H1 (cell line): ENCODE measurements around the gene HTR4. TPM values are rescaled to one million over a fixed set of nuclear protein-coding genes. Genes with fewer than 3 reads are reported as not detected.
A peak's percentile ranks its signal among the peaks of the same experiment; 100 is the strongest.

Experiments used
- CTCF ChIA-PET: fragments of 300-600 bp; sonication (Branson Sonifier 250); formaldehyde crosslinking; loops from one replicate; lab custom pipeline; 2021; ENCODE audit not compliant: partially characterized antibody; lab: Charles Lee
- POLR2A ChIA-PET: fragments of 300-600 bp; sonication (Branson Sonifier 250); formaldehyde crosslinking; loops from one replicate; lab custom pipeline; 2021; ENCODE audit warnings: inconsistent platforms; ENCODE audit not compliant: partially characterized antibody; lab: Charles Lee
- DNase-seq, 2 experiments: peaks; one replicate each; pipeline versions ENCODE4 v3.0.0 to v3.0.0-alpha.2; 2010 to 2022; ENCODE audit warnings: low spot score in 2 of 2, low read depth in 1 of 2, mixed read lengths in 1 of 2
- FAIRE-seq: peaks from 2 replicates; lab custom pipeline; 2011; peaks lifted over from hg19 to GRCh38; lab: Jason Lieb, UNC
- H2AFZ ChIP-seq: 2 replicates; pipeline ENCODE4 v1.8.1; 2012; ENCODE audit warnings: low read length, inconsistent platforms
- H2AK5ac ChIP-seq: 2 replicates; pipeline ENCODE4 v1.6.1; 2013; ENCODE audit warnings: low read depth, low read length
- H2BK120ac ChIP-seq: replicated peaks from 2 replicates; pipeline ENCODE3; 2013; ENCODE audit warnings: low read depth, low read length, inconsistent platforms
- H2BK12ac ChIP-seq: 2 replicates; pipeline ENCODE4 v1.6.1; 2013; ENCODE audit warnings: low read depth, low read length
- H2BK15ac ChIP-seq: 2 replicates; pipeline ENCODE4 v1.6.1; 2013; ENCODE audit warnings: low read length
- H2BK20ac ChIP-seq: 2 replicates; pipeline ENCODE4 v1.6.1; 2013; ENCODE audit warnings: low read length
- H2BK5ac ChIP-seq: 2 replicates; pipeline ENCODE4 v1.6.1; 2013; ENCODE audit warnings: low read depth, low read length
- H3K14ac ChIP-seq: 2 replicates; pipeline ENCODE4 v1.6.1; 2013; ENCODE audit warnings: inconsistent platforms; ENCODE audit not compliant: insufficient read length
- H3K18ac ChIP-seq: 2 replicates; pipeline ENCODE4 v1.6.1; 2013; ENCODE audit warnings: low read length; ENCODE audit errors: extremely low read depth
- H3K23ac ChIP-seq: 2 replicates; pipeline ENCODE4 v1.6.1; 2013; ENCODE audit warnings: inconsistent platforms; ENCODE audit not compliant: insufficient read length
- H3K23me2 ChIP-seq: 2 replicates; pipeline ENCODE4 v1.6.1; 2013; ENCODE audit warnings: low read depth, low read length
- H3K27ac ChIP-seq: 2 replicates; pipeline ENCODE4 v1.6.1; 2011; ENCODE audit warnings: low read depth, low read length, inconsistent platforms
- H3K27me3 ChIP-seq, 4 experiments: replicated peaks in 1 of 4; 1 replicate in 1 of 4; 2 replicates in 3 of 4; pipeline versions ENCODE4 v1.6.1 to v1.8.1; 2011 to 2013; ENCODE audit warnings: low read length in 3 of 4, mild to moderate bottlenecking in 3 of 4, inconsistent platforms in 2 of 4, mixed read lengths in 2 of 4, moderate library complexity in 1 of 4; ENCODE audit not compliant: control insufficient read depth in 3 of 4, insufficient read depth in 3 of 4; ENCODE audit errors: extremely low read depth in 1 of 4
- H3K36me3 ChIP-seq, 4 experiments: 2 replicates each; pipeline versions ENCODE4 v1.6.1 to v1.8.1; 2011 to 2013; ENCODE audit warnings: mild to moderate bottlenecking in 4 of 4, low read length in 3 of 4, moderate library complexity in 2 of 4, control low read depth in 1 of 4, inconsistent platforms in 1 of 4; ENCODE audit not compliant: insufficient read depth in 4 of 4, control insufficient read depth in 2 of 4
- H3K4ac ChIP-seq: replicated peaks from 2 replicates; pipeline ENCODE3; 2013; ENCODE audit warnings: low read length, low read depth, mixed read lengths, inconsistent platforms; ENCODE audit not compliant: insufficient read length
- H3K4me1 ChIP-seq, 4 experiments: replicated peaks in 1 of 4; 1 replicate in 1 of 4; 2 replicates in 3 of 4; pipeline versions ENCODE4 v1.6.1 to v1.8.1; 2011 to 2013; ENCODE audit warnings: low read length in 3 of 4, inconsistent platforms in 2 of 4, mixed read lengths in 1 of 4; ENCODE audit not compliant: insufficient read depth in 4 of 4, control insufficient read depth in 3 of 4
- H3K4me2 ChIP-seq, 2 experiments: 2 replicates each; pipeline versions ENCODE4 v1.6.1 to v1.8.1; 2011 to 2013; ENCODE audit warnings: low read depth in 2 of 2, low read length in 2 of 2, control low read depth in 1 of 2, inconsistent platforms in 1 of 2, mild to moderate bottlenecking in 1 of 2; ENCODE audit not compliant: insufficient read depth in 1 of 2
- H3K4me3 ChIP-seq, 4 experiments: fragments of 200-600, 300-600 bp in 1 of 4; sonication (generic), shearing (Covaris generic), sonication (Bioruptor Twin) in 1 of 4; 2 replicates each; pipeline versions ENCODE4 v1.5.1 to v1.8.1; 2011 to 2016; ENCODE audit warnings: low read length in 4 of 4, low read depth in 3 of 4, control low read depth in 2 of 4, inconsistent platforms in 2 of 4, mild to moderate bottlenecking in 2 of 4, mixed read lengths in 1 of 4, moderate library complexity in 1 of 4; ENCODE audit not compliant: insufficient read depth in 2 of 4; ENCODE audit errors: extremely low read depth in 1 of 4
- H3K56ac ChIP-seq: replicated peaks from 2 replicates; pipeline ENCODE3; 2013; ENCODE audit warnings: low read depth, mild to moderate bottlenecking, mixed read lengths, low read length, inconsistent platforms; ENCODE audit not compliant: insufficient read length
- H3K79me1 ChIP-seq: 2 replicates; pipeline ENCODE4 v1.6.1; 2013; ENCODE audit warnings: low read depth, low read length, control low read depth
- H3K79me2 ChIP-seq, 2 experiments: 2 replicates each; pipeline versions ENCODE4 v1.6.1 to v1.8.1; 2012 to 2013; ENCODE audit warnings: low read length in 2 of 2, mild to moderate bottlenecking in 2 of 2, inconsistent platforms in 1 of 2; ENCODE audit not compliant: insufficient read depth in 2 of 2, control insufficient read depth in 1 of 2
- H3K9ac ChIP-seq, 4 experiments: replicated peaks in 1 of 4; 1 replicate in 1 of 4; 2 replicates in 3 of 4; pipeline versions ENCODE4 v1.6.1 to v1.8.1; 2011 to 2013; ENCODE audit warnings: low read depth in 3 of 4, low read length in 3 of 4, control low read depth in 2 of 4, mild to moderate bottlenecking in 2 of 4, moderate library complexity in 2 of 4, inconsistent platforms in 1 of 4; ENCODE audit errors: extremely low read depth in 1 of 4
- H3K9me3 ChIP-seq, 2 experiments: 2 replicates each; pipeline versions ENCODE4 v1.6.1 to v1.8.1; 2012 to 2013; ENCODE audit warnings: mild to moderate bottlenecking in 2 of 2, moderate library complexity in 2 of 2, control low read depth in 1 of 2, inconsistent platforms in 1 of 2, low read depth in 1 of 2, low read length in 1 of 2, mixed read lengths in 1 of 2; ENCODE audit not compliant: insufficient read depth in 2 of 2
- H4K20me1 ChIP-seq, 2 experiments: replicated peaks in 1 of 2; 2 replicates each; pipeline versions ENCODE3 to v1.8.1; 2011 to 2013; ENCODE audit warnings: inconsistent platforms in 2 of 2, low read length in 2 of 2, mild to moderate bottlenecking in 1 of 2; ENCODE audit not compliant: insufficient read depth in 2 of 2, control insufficient read depth in 1 of 2
- H4K5ac ChIP-seq: 2 replicates; pipeline ENCODE4 v1.6.1; 2013; ENCODE audit warnings: low read length, low read depth, mixed read lengths, inconsistent platforms; ENCODE audit not compliant: insufficient read length
- H4K8ac ChIP-seq: 2 replicates; pipeline ENCODE4 v1.8.0; 2013; ENCODE audit warnings: mild to moderate bottlenecking, moderate library complexity, low read length, inconsistent platforms; ENCODE audit not compliant: insufficient read depth; ENCODE audit errors: extremely low read depth
- H4K91ac ChIP-seq: replicated peaks from 2 replicates; pipeline ENCODE3; 2013; ENCODE audit warnings: low read length, mixed read lengths, inconsistent platforms; ENCODE audit not compliant: insufficient read length
- CBX8 ChIP-seq: fragments of 300-800, 300-1000 bp; sonication (generic); IDR thresholded peaks from 2 replicates; pipeline ENCODE4 v1.7.1; 2016; ENCODE audit warnings: low read depth, low read length, borderline replicate concordance
- CHD1 ChIP-seq: IDR thresholded peaks from 2 replicates; pipeline ENCODE4 v1.6.1; 2012; ENCODE audit warnings: low read depth, low read length, improper control_type of control experiment
- EZH2 ChIP-seq: fragments of 200-600 bp; sonication (generic); IDR thresholded peaks from 2 replicates; pipeline ENCODE4 v1.7.1; 2012; ENCODE audit warnings: low read depth, mild to moderate bottlenecking, moderate library complexity, low read length, inconsistent platforms; ENCODE audit not compliant: severe bottlenecking
- FOSL1 ChIP-seq: IDR thresholded peaks from 2 replicates; pipeline ENCODE4 v1.6.1; 2011; ENCODE audit warnings: mild to moderate bottlenecking, low read depth, low read length, moderate library complexity; ENCODE audit not compliant: insufficient read depth
- JUN ChIP-seq: IDR thresholded peaks from 2 replicates; pipeline ENCODE4 v1.6.1; 2011; ENCODE audit warnings: low read depth, mild to moderate bottlenecking, improper control_type of control experiment, low read length
- RAD21 ChIP-seq, 2 experiments: IDR thresholded peaks in 1 of 2; conservative IDR thresholded peaks in 1 of 2; 2 replicates each; pipeline ENCODE4 v1.6.1; 2011; ENCODE audit warnings: low read depth in 2 of 2, low read length in 2 of 2, improper control_type of control experiment in 1 of 2, inconsistent platforms in 1 of 2, mild to moderate bottlenecking in 1 of 2, moderate library complexity in 1 of 2
- RBBP5 ChIP-seq: IDR thresholded peaks from 2 replicates; pipeline ENCODE4 v1.7.1; 2012; ENCODE audit warnings: low read depth, mild to moderate bottlenecking, inconsistent platforms, low read length, moderate library complexity, borderline replicate concordance
- SAP30 ChIP-seq: fragments of 300-600 bp; sonication (generic); IDR thresholded peaks from 2 replicates; pipeline ENCODE4 v1.7.1; 2012; ENCODE audit warnings: low read length, moderate library complexity, mild to moderate bottlenecking, inconsistent platforms; ENCODE audit not compliant: insufficient read depth, insufficient replicate concordance
- SIN3A ChIP-seq, 2 experiments: IDR thresholded peaks in 1 of 2; conservative IDR thresholded peaks in 1 of 2; 2 replicates each; pipeline ENCODE4 v1.6.1; 2011 to 2012; ENCODE audit warnings: low read length in 2 of 2, improper control_type of control experiment in 1 of 2, low read depth in 1 of 2, mild to moderate bottlenecking in 1 of 2
- SUZ12 ChIP-seq: fragments of 200-600 bp; sonication (generic); IDR thresholded peaks from 2 replicates; pipeline ENCODE4 v1.6.1; 2012; ENCODE audit warnings: mild to moderate bottlenecking, inconsistent platforms, low read length, moderate library complexity, mixed read lengths
- TCF12 ChIP-seq: IDR thresholded peaks from 2 replicates; pipeline ENCODE4 v1.6.1; 2011; ENCODE audit warnings: low read depth, mild to moderate bottlenecking, low read length
- TEAD4 ChIP-seq: IDR thresholded peaks from 2 replicates; pipeline ENCODE4 v1.6.1; 2012; ENCODE audit warnings: low read depth, low read length, inconsistent platforms, mixed read lengths
- ZNF274 ChIP-seq: IDR thresholded peaks from 2 replicates; pipeline ENCODE4 v1.7.0; 2012; ENCODE audit warnings: low read length, borderline replicate concordance; ENCODE audit errors: extremely low read depth
- WGBS, 2 experiments: shearing (Covaris generic) in 1 of 2; methylation state at CpG; one replicate each; pipeline versions ENCODE4 v1.1.6 to v1.1.7; 2013 to 2015; ENCODE audit warnings: low lambda C conversion rate in 2 of 2, mixed read lengths in 2 of 2, inconsistent platforms in 1 of 2, low coverage in 1 of 2, missing lambda C conversion rate in 1 of 2; ENCODE audit not compliant: insufficient replicate concordance in 2 of 2, insufficient coverage in 1 of 2, insufficient read length in 1 of 2; ENCODE audit errors: extremely low coverage in 1 of 2, missing lambda C conversion rate in 1 of 2; 5-methylcytosine and 5-hydroxymethylcytosine counted together
- polyA plus RNA-seq, 7 experiments: library from polyadenylated mRNA; depleted of rRNA in 3 of 7; stranded (reverse) in 5 of 7; unstranded in 2 of 7; fragments of >200 nt in 5 of 7; fragments of 200-250 nt in 2 of 7; gene quantifications; 1 replicate in 5 of 7; 2 replicates in 1 of 7; 4 replicates in 1 of 7; pipeline versions ENCODE4 v1.2.1 to v1.2.3, GENCODE V29; 2011 to 2013; ENCODE audit warnings: missing spikeins in 2 of 7, mixed read lengths in 2 of 7
- total RNA-seq: library from RNA; stranded (reverse); fragmentation: NEBNext Ultra II Directional; extraction: Animal tissue kit (Norgen Biotek cat#: 25700); gene quantifications from 2 replicates; pipeline ENCODE4 v1.2.1, GENCODE V29; 2021

HTR4 gene
- total and polyA plus RNA-seq, 2 of the 8 experiments (the other 6 are each of a cell fraction or from before 2014, with no cell fraction given), result not detected

DNA sequence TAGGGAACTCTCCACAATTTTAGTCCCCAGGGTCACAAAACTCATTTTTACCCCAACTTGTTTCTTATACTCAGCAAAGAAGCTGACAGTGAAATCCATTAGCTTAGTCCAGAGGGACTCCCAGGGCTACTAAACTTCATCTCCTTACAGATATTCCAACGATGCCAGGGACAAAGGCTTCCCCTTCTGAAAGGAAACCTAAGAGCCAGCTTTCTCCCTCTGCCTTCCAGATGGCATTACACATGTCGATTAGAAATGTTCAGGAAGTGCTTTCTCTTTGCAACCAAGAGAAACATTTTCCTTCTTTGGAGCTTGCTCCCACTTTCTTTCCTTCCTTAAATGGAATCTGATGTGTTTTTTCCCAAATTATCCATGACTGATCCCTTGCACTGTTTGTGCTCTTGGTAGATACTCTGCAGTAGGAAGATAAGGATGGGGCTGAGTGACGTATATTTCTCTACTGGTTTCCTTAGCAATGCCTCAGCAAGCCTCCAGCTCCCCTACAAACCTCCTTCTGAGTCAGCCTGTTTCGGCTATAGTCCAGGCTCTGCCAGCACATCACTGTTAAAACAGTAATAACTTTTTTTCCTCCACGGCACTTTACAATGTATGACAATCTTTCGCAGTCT, 43.0 kb upstream of the HTR4 start:
- no peak overlapping the region for H3K27ac ChIP-seq
- FAIRE-seq (no peak), DNase-seq (no peak)
- no peak overlapping the region for H3K4me3 ChIP-seq
- H3K4ac ChIP-seq, result no peak overlapping the region
- ChIA-PET CTCF (interaction anchor here (0.7 to 3.7 kb wide), 7 partner anchors 10 to 417 kb away, joined by 3 to 20 read pairs (median 5); no protein-coding TSS in a partner anchor), POLR2A (no interaction called here)
- no peak overlapping the region for H3K56ac ChIP-seq
- H3K79me2 ChIP-seq, result no peaks in the 10 kb centered on the region
- H4K91ac ChIP-seq, result no peak overlapping the region
- H3K9me3 ChIP-seq, result no peaks in the 10 kb centered on the region
- no peak overlapping the region for H4K8ac ChIP-seq
- H2AFZ ChIP-seq, result 0 out of 2 replicates have a peak overlapping the region, but pooled peaks have one; percentile 7
- H2BK12ac ChIP-seq, result no peak overlapping the region
- no peaks in the 10 kb centered on the region for H3K23me2 ChIP-seq
- no peaks in the 10 kb centered on the region for H3K79me1 ChIP-seq
- H3K23ac ChIP-seq, result no peak overlapping the region
- H4K20me1 ChIP-seq, result no peaks in the 10 kb centered on the region
- H3K36me3 ChIP-seq, result no peaks in the 10 kb centered on the region
- H2BK120ac ChIP-seq, result no peak overlapping the region
- no peak overlapping the region for H3K9ac ChIP-seq
- H3K27me3 ChIP-seq, result no peaks in the 10 kb centered on the region
- H2BK15ac ChIP-seq, result no peak overlapping the region
- H2BK20ac ChIP-seq, result no peak overlapping the region
- no peak overlapping the region for H3K14ac ChIP-seq
- no peaks in the 10 kb centered on the region for H3K4me1 ChIP-seq
- H3K18ac ChIP-seq, result no peak overlapping the region
- no peak overlapping the region for H2BK5ac ChIP-seq
- whole genome bisulfite sequencing, 2 experiments, result 92% methylated on average over 6 of the region's 6 CpGs; no CpG with 5 or more reads in 1 of the 2 experiments
- no peak overlapping the region for H3K4me2 ChIP-seq
- no peak overlapping the region for H4K5ac ChIP-seq
- H2AK5ac ChIP-seq, result no peak overlapping the region
- TF ChIP-seq JUN (no peak), TEAD4 (no peak), TCF12 (no peak), SUZ12 (no peak), RBBP5 (no peak), ZNF274 (no peak), FOSL1 (no peak), EZH2 (no peak), SIN3A (conservative IDR thresholded peaks at IDR 0.05 in 1 of 2, IDR thresholded peaks at IDR 0.05 in 1 of 2; ENCODE audit: low read depth in 1 of 2, low read length in 2 of 2) (no peak), RAD21 (IDR thresholded peaks at IDR 0.05 in 1 of 2, conservative IDR thresholded peaks at IDR 0.05 in 1 of 2; ENCODE audit: low read depth in 2 of 2, low read length in 2 of 2) (no peak), CHD1 (no peak), CBX8 (no peak), SAP30 (no peak)
